ENCODE results near the gene SVOP.
"Not testable (repeated sequence)": the region's sequence is repeated elsewhere in the genome, so short reads cannot be mapped to it uniquely, and the experiment has no call there.

SVOP gene

DNA sequence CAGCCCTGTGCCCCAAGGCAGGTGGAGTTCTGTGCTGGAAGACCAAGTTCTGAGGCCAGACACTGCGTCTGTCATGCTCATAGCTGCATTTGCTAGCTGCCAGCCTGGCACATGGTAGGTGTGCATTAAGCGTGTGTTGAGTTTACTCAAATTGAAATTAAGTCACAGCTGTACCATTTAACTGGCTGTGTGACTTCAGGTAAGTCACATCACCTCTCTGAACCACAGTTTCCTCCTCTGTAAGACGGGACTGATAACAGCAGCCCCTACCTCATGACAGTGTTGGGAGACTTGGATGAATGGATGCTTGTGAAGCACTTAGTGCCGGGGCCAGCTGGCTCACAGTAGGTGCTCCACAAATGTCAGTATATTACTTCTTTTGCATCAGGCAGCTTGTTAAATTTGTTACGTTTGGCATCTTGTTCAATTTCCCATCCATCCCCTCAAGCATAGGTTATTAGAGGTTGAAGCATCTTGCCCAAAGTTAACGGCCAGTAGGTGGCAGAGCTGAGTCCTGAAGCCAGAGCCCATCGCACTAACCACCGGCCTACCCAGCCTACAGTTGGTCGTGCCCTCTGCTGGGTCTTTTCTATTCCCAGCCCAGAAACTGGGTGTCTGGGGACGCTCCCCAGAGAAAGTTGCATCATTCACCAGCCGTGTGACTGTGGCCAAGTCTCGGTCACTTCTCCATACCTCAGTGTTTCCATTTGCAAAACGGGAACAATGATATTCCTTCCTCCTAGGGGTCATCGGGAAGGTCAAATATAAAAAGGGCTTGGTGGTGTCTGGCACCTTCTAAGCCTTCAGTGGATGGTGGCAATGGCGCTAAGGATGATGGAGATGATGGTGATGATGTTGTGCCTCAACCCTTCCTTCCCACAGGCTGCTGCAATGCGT is 136.5 kb downstream of the SVOP start:
- H3K9ac ChIP-seq (ENCODE audit: low read length) = no peak overlapping the region
- no peak overlapping the region for H3K4me3 ChIP-seq (ENCODE audit: low read depth, low read length)
- H3K27ac ChIP-seq (ENCODE audit: low read depth, low read length) = no peak overlapping the region

GRCh38 chr12:108881953-108882352 is 138.9 kb downstream of the SVOP start:
- H3K27ac ChIP-seq (ENCODE audit: low read depth, low read length) = no peak overlapping the region
- H3K9me3 ChIP-seq (ENCODE audit: control insufficient read depth, insufficient read depth, low read depth, low read length) = no peaks in the 10 kb centered on the region
- H3K9ac ChIP-seq (ENCODE audit: low read length) = no peak overlapping the region
- no peaks in the 10 kb centered on the region for H3K27me3 ChIP-seq (ENCODE audit: control insufficient read depth, insufficient read depth, low read length)
- H3K36me3 ChIP-seq (ENCODE audit: control insufficient read depth, insufficient read depth, low read length) = no peaks in the 10 kb centered on the region
- no peak overlapping the region for H3K4me3 ChIP-seq (ENCODE audit: low read depth, low read length)
- H3K4me1 ChIP-seq (ENCODE audit: control insufficient read depth, insufficient read depth, low read length) = 0 out of 2 replicates have a peak, but pooled peaks cover 2% of the 10 kb centered on the region

More for the DNA sequence above, 136.5 kb downstream of the SVOP start:
- Histone ChIP-seq H3K4me1 (ENCODE audit: control insufficient read depth, insufficient read depth, low read length) (0 out of 2 replicates have a peak, but pooled peaks cover 2% of the 10 kb centered on the region), H3K9me3 (ENCODE audit: control insufficient read depth, insufficient read depth, low read depth, low read length) (no peaks in the 10 kb centered on the region), H3K36me3 (ENCODE audit: control insufficient read depth, insufficient read depth, low read length) (no peaks in the 10 kb centered on the region), H3K27me3 (ENCODE audit: control insufficient read depth, insufficient read depth, low read length) (no peaks in the 10 kb centered on the region)

DNA sequence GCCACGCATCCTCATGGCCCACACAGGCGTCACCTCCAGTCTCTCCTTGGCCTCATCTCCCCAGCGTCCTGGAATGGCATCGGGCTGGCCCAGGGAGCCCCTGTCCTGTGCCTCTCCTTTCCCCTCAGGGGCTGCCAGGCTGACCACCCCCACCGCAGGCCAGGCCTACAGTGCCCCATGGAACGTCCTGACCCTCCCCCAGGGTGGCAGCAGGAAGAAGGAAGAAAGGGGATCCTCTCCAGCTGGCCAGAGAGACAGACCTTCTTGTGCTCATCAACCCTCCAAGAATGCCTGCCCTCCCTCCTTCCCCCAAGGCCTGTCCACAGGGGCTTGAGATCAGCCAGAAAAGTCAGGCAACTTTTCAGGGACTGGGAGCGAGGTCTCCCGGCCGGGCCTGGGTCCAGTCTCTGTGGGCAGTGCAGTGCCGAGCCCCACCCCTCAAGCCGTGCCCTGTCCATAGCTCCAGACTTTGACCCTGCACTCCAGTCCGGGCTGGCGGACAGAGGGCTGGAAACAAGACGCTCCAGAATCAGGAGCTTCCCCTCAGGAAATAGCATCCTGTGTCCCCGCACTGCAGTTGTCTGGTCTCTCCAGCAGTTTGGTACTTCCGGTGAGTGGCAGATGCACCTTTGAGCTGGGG is 141.1 kb downstream of the SVOP start, which contains the start of gene DAO:
TSS of gene DAO (plus strand) at position 478 of the 640 bp plus-strand sequence. CDS start 4,915 bp downstream, outside the sequence.
- Histone ChIP-seq H3K27me3 (ENCODE audit: control insufficient read depth, insufficient read depth, low read length) (no peaks in the 10 kb centered on the region), H3K27ac (ENCODE audit: low read depth, low read length) (no peak within 1 kb of the TSS), H3K36me3 (ENCODE audit: control insufficient read depth, insufficient read depth, low read length) (no peaks in the 10 kb centered on the region), H3K9ac (ENCODE audit: low read length) (no peak within 1 kb of the TSS), H3K9me3 (ENCODE audit: control insufficient read depth, insufficient read depth, low read depth, low read length) (no peaks in the 10 kb centered on the region), H3K4me1 (ENCODE audit: control insufficient read depth, insufficient read depth, low read length) (0 out of 2 replicates have a peak, but pooled peaks cover 2% of the 10 kb centered on the region), H3K4me3 (ENCODE audit: low read depth, low read length) (no peak within 1 kb of the TSS)

GRCh38 chr12:108876550-108876949 is 144.3 kb downstream of the SVOP start:
- Histone ChIP-seq H3K9me3 (ENCODE audit: control insufficient read depth, insufficient read depth, low read depth, low read length) (no peaks in the 10 kb centered on the region), H3K27ac (ENCODE audit: low read depth, low read length) (no peak overlapping the region), H3K36me3 (ENCODE audit: control insufficient read depth, insufficient read depth, low read length) (no peaks in the 10 kb centered on the region), H3K4me1 (ENCODE audit: control insufficient read depth, insufficient read depth, low read length) (0 out of 2 replicates have a peak, but pooled peaks cover 2% of the 10 kb centered on the region), H3K4me3 (ENCODE audit: low read depth, low read length) (no peak overlapping the region), H3K27me3 (ENCODE audit: control insufficient read depth, insufficient read depth, low read length) (no peaks in the 10 kb centered on the region), H3K9ac (ENCODE audit: low read length) (no peak overlapping the region)

GRCh38 chr12:108875682-108876361 is 145.0 kb downstream of the SVOP start:
- no peak overlapping the region for H3K9ac ChIP-seq (ENCODE audit: low read length)
- no peak overlapping the region for H3K4me3 ChIP-seq (ENCODE audit: low read depth, low read length)
- H3K27me3 ChIP-seq (ENCODE audit: control insufficient read depth, insufficient read depth, low read length) = no peaks in the 10 kb centered on the region
- H3K36me3 ChIP-seq (ENCODE audit: control insufficient read depth, insufficient read depth, low read length) = no peaks in the 10 kb centered on the region
- 0 out of 2 replicates have a peak, but pooled peaks cover 2% of the 10 kb centered on the region for H3K4me1 ChIP-seq (ENCODE audit: control insufficient read depth, insufficient read depth, low read length)
- H3K27ac ChIP-seq (ENCODE audit: low read depth, low read length) = no peak overlapping the region
- H3K9me3 ChIP-seq (ENCODE audit: control insufficient read depth, insufficient read depth, low read depth, low read length) = no peaks in the 10 kb centered on the region

- 0 out of 2 replicates have a peak, but pooled peaks cover 2% of the 10 kb centered on the region for H3K4me1 ChIP-seq (ENCODE audit: control insufficient read depth, insufficient read depth, low read length)
- H3K36me3 ChIP-seq (ENCODE audit: control insufficient read depth, insufficient read depth, low read length) = no peaks in the 10 kb centered on the region
- no peak overlapping the region for H3K4me3 ChIP-seq (ENCODE audit: low read depth, low read length)
- no peak overlapping the region for H3K9ac ChIP-seq (ENCODE audit: low read length)
- no peaks in the 10 kb centered on the region for H3K27me3 ChIP-seq (ENCODE audit: control insufficient read depth, insufficient read depth, low read length)
- H3K9me3 ChIP-seq (ENCODE audit: control insufficient read depth, insufficient read depth, low read depth, low read length) = no peaks in the 10 kb centered on the region
- H3K27ac ChIP-seq (ENCODE audit: low read depth, low read length) = no peak overlapping the region
These were observed 145.6 kb downstream of the SVOP start for GRCh38 chr12:108875280-108875679.

- H3K4me3 ChIP-seq (ENCODE audit: low read depth, low read length) = no peak overlapping the region
- H3K27me3 ChIP-seq (ENCODE audit: control insufficient read depth, insufficient read depth, low read length) = no peaks in the 10 kb centered on the region
- 0 out of 2 replicates have a peak, but pooled peaks cover 3% of the 10 kb centered on the region for H3K9me3 ChIP-seq (ENCODE audit: control insufficient read depth, insufficient read depth, low read depth, low read length)
- H3K4me1 ChIP-seq (ENCODE audit: control insufficient read depth, insufficient read depth, low read length) = no peaks in the 10 kb centered on the region
- H3K36me3 ChIP-seq (ENCODE audit: control insufficient read depth, insufficient read depth, low read length) = no peaks in the 10 kb centered on the region
- H3K9ac ChIP-seq (ENCODE audit: low read length) = no peak overlapping the region
- no peak overlapping the region for H3K27ac ChIP-seq (ENCODE audit: low read depth, low read length)
These were observed 152.1 kb downstream of the SVOP start for GRCh38 chr12:108868781-108869180.

GRCh38 chr12:108866083-108866482 is 154.8 kb downstream of the SVOP start:
- not testable (repeated sequence) for H3K9me3 ChIP-seq (ENCODE audit: control insufficient read depth, insufficient read depth, low read depth, low read length); H3K27ac ChIP-seq (ENCODE audit: low read depth, low read length); H3K4me3 ChIP-seq (ENCODE audit: low read depth, low read length); H3K36me3 ChIP-seq (ENCODE audit: control insufficient read depth, insufficient read depth, low read length); H3K27me3 ChIP-seq (ENCODE audit: control insufficient read depth, insufficient read depth, low read length); H3K9ac ChIP-seq (ENCODE audit: low read length); H3K4me1 ChIP-seq (ENCODE audit: control insufficient read depth, insufficient read depth, low read length)

GRCh38 chr12:108865169-108865568 is 155.7 kb downstream of the SVOP start:
- no peaks in the 10 kb centered on the region for H3K27me3 ChIP-seq (ENCODE audit: control insufficient read depth, insufficient read depth, low read length)
- H3K36me3 ChIP-seq (ENCODE audit: control insufficient read depth, insufficient read depth, low read length) = no peaks in the 10 kb centered on the region
- no peak overlapping the region for H3K4me3 ChIP-seq (ENCODE audit: low read depth, low read length)
- H3K27ac ChIP-seq (ENCODE audit: low read depth, low read length) = no peak overlapping the region
- H3K9ac ChIP-seq (ENCODE audit: low read length) = no peak overlapping the region
- H3K9me3 ChIP-seq (ENCODE audit: control insufficient read depth, insufficient read depth, low read depth, low read length) = peaks cover 8% of the 10 kb centered on the region
- H3K4me1 ChIP-seq (ENCODE audit: control insufficient read depth, insufficient read depth, low read length) = 0 out of 2 replicates have a peak, but pooled peaks cover 5% of the 10 kb centered on the region

- H3K9me3 ChIP-seq (ENCODE audit: control insufficient read depth, insufficient read depth, low read depth, low read length) = peaks cover 8% of the 10 kb centered on the region
- H3K27me3 ChIP-seq (ENCODE audit: control insufficient read depth, insufficient read depth, low read length) = no peaks in the 10 kb centered on the region
- H3K27ac ChIP-seq (ENCODE audit: low read depth, low read length) = no peak overlapping the region
- H3K4me1 ChIP-seq (ENCODE audit: control insufficient read depth, insufficient read depth, low read length) = peaks cover 20% of the 10 kb centered on the region
- H3K36me3 ChIP-seq (ENCODE audit: control insufficient read depth, insufficient read depth, low read length) = no peaks in the 10 kb centered on the region
- no peak overlapping the region for H3K4me3 ChIP-seq (ENCODE audit: low read depth, low read length)
- no peak overlapping the region for H3K9ac ChIP-seq (ENCODE audit: low read length)
These were observed 158.3 kb downstream of the SVOP start for GRCh38 chr12:108862588-108862959.
